Trophoblast cell (in vitro differentiated cells and primary cell): ENCODE measurements around the gene CARD14.

Experiments
- DNase-seq, 2 donors: peaks; one replicate each; pipeline ENCODE4 v3.0.0-alpha.2; 2016
- H2AFZ ChIP-seq: 2 replicates; pipeline ENCODE4 v1.6.1; 2013; ENCODE audit warnings: low read length, moderate library complexity, mild to moderate bottlenecking; ENCODE audit not compliant: insufficient read depth, poor library complexity
- H2AK5ac ChIP-seq: 2 replicates; pipeline ENCODE4 v1.6.1; 2013; ENCODE audit warnings: mild to moderate bottlenecking, low read length
- H2BK120ac ChIP-seq: 2 replicates; pipeline ENCODE4 v1.6.1; 2013; ENCODE audit warnings: low read length, mild to moderate bottlenecking, moderate library complexity; ENCODE audit not compliant: insufficient read depth, poor library complexity
- H2BK12ac ChIP-seq: 2 replicates; pipeline ENCODE4 v1.6.1; 2013; ENCODE audit warnings: mild to moderate bottlenecking, low read length, moderate library complexity
- H2BK5ac ChIP-seq: 2 replicates; pipeline ENCODE4 v1.6.1; 2013; ENCODE audit warnings: low read length, low read depth, moderate library complexity, mild to moderate bottlenecking; ENCODE audit not compliant: poor library complexity
- H3K14ac ChIP-seq: 2 replicates; pipeline ENCODE4 v1.6.1; 2013; ENCODE audit warnings: mild to moderate bottlenecking, low read length
- H3K18ac ChIP-seq: 2 replicates; pipeline ENCODE4 v1.6.1; 2013; ENCODE audit warnings: mild to moderate bottlenecking, low read length
- H3K23ac ChIP-seq: 2 replicates; pipeline ENCODE4 v1.6.1; 2013; ENCODE audit warnings: low read length
- H3K27ac ChIP-seq: 2 replicates; pipeline ENCODE4 v1.5.1; 2013; ENCODE audit warnings: low read depth, mild to moderate bottlenecking, inconsistent platforms, low read length, moderate library complexity
- H3K27me3 ChIP-seq: 2 replicates; pipeline ENCODE4 v1.6.1; 2013; ENCODE audit warnings: inconsistent platforms, mild to moderate bottlenecking, low read length, moderate library complexity; ENCODE audit not compliant: insufficient read depth
- H3K36me3 ChIP-seq, 2 experiments: 1 replicate in 1 of 2; 2 replicates in 1 of 2; pipeline ENCODE4 v1.6.1; 2013; ENCODE audit warnings: low read length in 2 of 2, mild to moderate bottlenecking in 2 of 2, moderate library complexity in 1 of 2; ENCODE audit not compliant: insufficient read depth in 2 of 2, control insufficient read depth in 1 of 2
- H3K4ac ChIP-seq: 2 replicates; pipeline ENCODE4 v1.6.1; 2013; ENCODE audit warnings: low read depth, mild to moderate bottlenecking, low read length, moderate library complexity
- H3K4me1 ChIP-seq, 2 experiments: 1 replicate in 1 of 2; 2 replicates in 1 of 2; pipeline ENCODE4 v1.6.1; 2013; ENCODE audit warnings: low read length in 2 of 2, mild to moderate bottlenecking in 2 of 2, moderate library complexity in 1 of 2; ENCODE audit not compliant: insufficient read depth in 2 of 2, control insufficient read depth in 1 of 2
- H3K4me2 ChIP-seq: 2 replicates; pipeline ENCODE4 v1.6.1; 2013; ENCODE audit warnings: inconsistent platforms, mild to moderate bottlenecking, low read length, moderate library complexity
- H3K4me3 ChIP-seq: 2 replicates; pipeline ENCODE4 v1.5.1; 2013; ENCODE audit warnings: mild to moderate bottlenecking, low read depth, low read length, inconsistent platforms
- H3K79me1 ChIP-seq: one replicate; pipeline ENCODE4 v1.6.1; 2013; ENCODE audit warnings: low read length
- H3K79me2 ChIP-seq: 2 replicates; pipeline ENCODE4 v1.6.1; 2013; ENCODE audit warnings: low read length, mild to moderate bottlenecking; ENCODE audit not compliant: control insufficient read depth, insufficient read depth, poor library complexity
- H3K9ac ChIP-seq: 2 replicates; pipeline ENCODE4 v1.6.1; 2013; ENCODE audit warnings: mild to moderate bottlenecking, low read length
- H3K9me3 ChIP-seq: 2 replicates; pipeline ENCODE4 v1.6.1; 2013; ENCODE audit warnings: low read depth, mild to moderate bottlenecking, control low read depth, inconsistent platforms, low read length; ENCODE audit not compliant: insufficient read depth
- H4K12ac ChIP-seq: 2 replicates; pipeline ENCODE4 v1.6.1; 2013; ENCODE audit warnings: low read depth, mild to moderate bottlenecking, low read length, moderate library complexity
- H4K8ac ChIP-seq: 2 replicates; pipeline ENCODE4 v1.6.1; 2013; ENCODE audit warnings: low read depth, mild to moderate bottlenecking, low read length, moderate library complexity
- H4K91ac ChIP-seq: one replicate; pipeline ENCODE4 v1.6.1; 2013; ENCODE audit warnings: low read depth, mild to moderate bottlenecking, low read length, moderate library complexity
- WGBS: extraction: QIAGEN DNeasy Blood & Tissue Kit; methylation state at CpG from one replicate; pipeline ENCODE4 v1.1.7; 2013; ENCODE audit warnings: missing lambda C conversion rate; ENCODE audit not compliant: insufficient read length, insufficient coverage; ENCODE audit errors: extremely low coverage; 5-methylcytosine and 5-hydroxymethylcytosine counted together

The CARD14 gene

GRCh38 chr17:80210348-80211108 is 40.7 kb downstream of the CARD14 start:
- Histone ChIP-seq H2BK120ac (no peak overlapping the region), H4K91ac (no peak overlapping the region), H3K9ac (no peak overlapping the region), H2BK5ac (no peak overlapping the region), H2BK12ac (no peak overlapping the region), H3K79me2 (no peaks in the 10 kb centered on the region), H3K9me3 (no peaks in the 10 kb centered on the region), H3K4me2 (no peak overlapping the region), H3K18ac (no peak overlapping the region), H3K4ac (no peak overlapping the region), H3K79me1 (no peaks in the 10 kb centered on the region), H3K36me3 (peaks cover 61 to 68% of the 10 kb centered on the region in 2 experiments), H3K4me3 (no peak overlapping the region), H3K27ac (no peak overlapping the region), H3K23ac (no peak overlapping the region), H4K8ac (no peak overlapping the region), H3K14ac (no peak overlapping the region), H3K4me1 (no peaks in the 10 kb centered on the region), H2AFZ (no peak overlapping the region), H2AK5ac (no peak overlapping the region), H4K12ac (no peak overlapping the region), H3K27me3 (no peaks in the 10 kb centered on the region)
- WGBS = no CpG with 5 or more reads among the region's 47 CpGs
- DNase-seq = no peak

- Histone ChIP-seq H3K79me1 (no peaks in the 10 kb centered on the region), H3K14ac (no peak overlapping the region), H3K4ac (no peak overlapping the region), H2AK5ac (no peak overlapping the region), H3K9ac (no peak overlapping the region), H3K27me3 (no peaks in the 10 kb centered on the region), H3K18ac (no peak overlapping the region), H2BK5ac (no peak overlapping the region), H2AFZ (no peak overlapping the region), H2BK120ac (no peak overlapping the region), H3K4me3 (no peak overlapping the region), H3K27ac (no peak overlapping the region), H3K79me2 (no peaks in the 10 kb centered on the region), H3K36me3 (peaks cover 72 to 75% of the 10 kb centered on the region in 2 experiments), H3K4me1 (no peaks in the 10 kb centered on the region), H2BK12ac (no peak overlapping the region), H3K23ac (no peak overlapping the region), H4K12ac (no peak overlapping the region), H4K91ac (no peak overlapping the region), H3K9me3 (no peaks in the 10 kb centered on the region), H3K4me2 (no peak overlapping the region), H4K8ac (no peak overlapping the region)
- no CpG with 5 or more reads among the region's 22 CpGs for WGBS
- no peak for DNase-seq
Measured at GRCh38 chr17:80212109-80212508, 42.3 kb downstream of the CARD14 start.

GRCh38 chr17:80212511-80212910 is 42.7 kb downstream of the CARD14 start:
- H2AK5ac ChIP-seq = no peak overlapping the region
- no peak overlapping the region for H2BK12ac ChIP-seq
- H2BK5ac ChIP-seq = no peak overlapping the region
- no peak overlapping the region for H2AFZ ChIP-seq
- no peak for DNase-seq
- H3K79me1 ChIP-seq = no peaks in the 10 kb centered on the region
- no peak overlapping the region for H3K4me2 ChIP-seq
- WGBS = no CpG with 5 or more reads among the region's 12 CpGs
- H3K23ac ChIP-seq = no peak overlapping the region
- no peak overlapping the region for H3K4ac ChIP-seq
- no peak overlapping the region for H4K91ac ChIP-seq
- H3K27me3 ChIP-seq = no peaks in the 10 kb centered on the region
- H3K36me3 ChIP-seq = peaks cover 72 to 79% of the 10 kb centered on the region in 2 experiments
- no peak overlapping the region for H3K18ac ChIP-seq
- H3K4me1 ChIP-seq = no peaks in the 10 kb centered on the region
- no peak overlapping the region for H3K27ac ChIP-seq
- no peaks in the 10 kb centered on the region for H3K79me2 ChIP-seq
- no peak overlapping the region for H4K8ac ChIP-seq
- H4K12ac ChIP-seq = no peak overlapping the region
- H3K14ac ChIP-seq = no peak overlapping the region
- no peak overlapping the region for H3K4me3 ChIP-seq
- no peaks in the 10 kb centered on the region for H3K9me3 ChIP-seq
- no peak overlapping the region for H2BK120ac ChIP-seq
- no peak overlapping the region for H3K9ac ChIP-seq

- no peak overlapping the region for H4K91ac ChIP-seq
- H3K9me3 ChIP-seq = no peaks in the 10 kb centered on the region
- H3K14ac ChIP-seq = no peak overlapping the region
- H2AFZ ChIP-seq = no peak overlapping the region
- peak in 1 of 2 donors; percentile 13 for DNase-seq
- no peak overlapping the region for H3K9ac ChIP-seq
- no peaks in the 10 kb centered on the region for H3K79me1 ChIP-seq
- H3K4me1 ChIP-seq = no peaks in the 10 kb centered on the region
- no peak overlapping the region for H4K8ac ChIP-seq
- no peaks in the 10 kb centered on the region for H3K79me2 ChIP-seq
- no CpG with 5 or more reads among the region's 19 CpGs for WGBS
- H3K27ac ChIP-seq = no peak overlapping the region
- peaks cover 68 to 83% of the 10 kb centered on the region in 2 experiments for H3K36me3 ChIP-seq
- H2BK12ac ChIP-seq = no peak overlapping the region
- no peak overlapping the region for H4K12ac ChIP-seq
- no peak overlapping the region for H2BK120ac ChIP-seq
- H3K18ac ChIP-seq = no peak overlapping the region
- H3K4ac ChIP-seq = no peak overlapping the region
- no peak overlapping the region for H2AK5ac ChIP-seq
- no peak overlapping the region for H2BK5ac ChIP-seq
- no peak overlapping the region for H3K4me2 ChIP-seq
- no peak overlapping the region for H3K4me3 ChIP-seq
- no peak overlapping the region for H3K23ac ChIP-seq
- H3K27me3 ChIP-seq = no peaks in the 10 kb centered on the region
Measured at GRCh38 chr17:80212962-80213642, 43.3 kb downstream of the CARD14 start.
